ENCODE results near the gene ESR2. TPM values are rescaled to one million over a fixed set of nuclear protein-coding genes. Genes with fewer than 3 reads are reported as not detected.
"Not testable (repeated sequence)": the region's sequence is repeated elsewhere in the genome, so short reads cannot be mapped to it uniquely, and the experiment has no call there.

Gene ESR2
- total RNA-seq, 8 experiments from 2014 or later = 0.31 to 2.1 (median 1.3) TPM

GRCh38 chr14:64213853-64214570, 80.2 kb downstream of the ESR2 start:
- no peak overlapping the region for H3K27ac ChIP-seq
- no peak overlapping the region for H3K4me3 ChIP-seq
- 87 to 100% (median 99%) methylated on average over 1 to 9 of the region's 15 CpGs; no CpG with 5 or more reads in 2 of the 10 experiments for WGBS, 10 experiments
- no peak for ATAC-seq (replicated peaks in 6 of 8)
- in situ Hi-C loops (cut with MboI; ENCODE audit: low pct_unique_long_range_greater_than_20kb in 2 of 9, low sequenced_read_pairs in 9 of 9, unreplicated experiment in 9 of 9) = no loop called here
- H3K4me1 ChIP-seq (replicated peaks in 1 of 2) = no peaks in the 10 kb centered on the region

- H3K4me1 ChIP-seq (replicated peaks in 1 of 2) = no peaks in the 10 kb centered on the region
- H3K27ac ChIP-seq = no peak overlapping the region
- H3K4me3 ChIP-seq = no peak overlapping the region
- WGBS, 10 experiments = 88 to 100% (median 99%) methylated on average over 1 to 5 of the region's 5 CpGs; no CpG with 5 or more reads in 2 of the 10 experiments
- in situ Hi-C loops (cut with MboI; ENCODE audit: low pct_unique_long_range_greater_than_20kb in 2 of 9, low sequenced_read_pairs in 9 of 9, unreplicated experiment in 9 of 9) = no loop called here
- no peak for ATAC-seq (replicated peaks in 6 of 8)
Observed at GRCh38 chr14:64213086-64213485, 81.1 kb downstream of the ESR2 start.

- 93 to 100% (median 97%) methylated on average over 1 to 8 of the region's 8 CpGs; no CpG with 5 or more reads in 4 of the 10 experiments for WGBS, 10 experiments
- ATAC-seq (replicated peaks in 6 of 8) = no peak
- in situ Hi-C loops (cut with MboI; ENCODE audit: low pct_unique_long_range_greater_than_20kb in 2 of 9, low sequenced_read_pairs in 9 of 9, unreplicated experiment in 9 of 9) = no loop called here
- no peaks in the 10 kb centered on the region for H3K4me1 ChIP-seq (replicated peaks in 1 of 2)
- no peak overlapping the region for H3K27ac ChIP-seq
- H3K4me3 ChIP-seq = no peak overlapping the region
Observed at GRCh38 chr14:64212666-64213065, 81.5 kb downstream of the ESR2 start.

- not testable (repeated sequence) for H3K4me1 ChIP-seq (replicated peaks in 1 of 2)
Observed at GRCh38 chr14:64210912-64211311, 83.3 kb downstream of the ESR2 start.

GRCh38 chr14:64210216-64210615, 84.0 kb downstream of the ESR2 start:
- WGBS, 10 experiments = 80 to 100% (median 89%) methylated on average over 2 to 7 of the region's 12 CpGs; no CpG with 5 or more reads in 4 of the 10 experiments
- no peak overlapping the region for H3K27ac ChIP-seq
- H3K4me1 ChIP-seq (replicated peaks in 1 of 2) = peaks cover 0 to 5% of the 10 kb centered on the region in 2 donors
- no peak for ATAC-seq (replicated peaks in 6 of 8)
- in situ Hi-C loops (cut with MboI; ENCODE audit: low pct_unique_long_range_greater_than_20kb in 2 of 9, low sequenced_read_pairs in 9 of 9, unreplicated experiment in 9 of 9) = no loop called here
- no peak overlapping the region for H3K4me3 ChIP-seq

More at GRCh38 chr14:64210912-64211311, 83.3 kb downstream of the ESR2 start:
- H3K4me3 ChIP-seq; H3K27ac ChIP-seq; in situ Hi-C loops (cut with MboI; ENCODE audit: low pct_unique_long_range_greater_than_20kb in 2 of 9, low sequenced_read_pairs in 9 of 9, unreplicated experiment in 9 of 9); ATAC-seq (replicated peaks in 6 of 8): not testable (repeated sequence)
- 78 to 100% (median 86%) methylated on average over 1 to 6 of the region's 6 CpGs; no CpG with 5 or more reads in 2 of the 10 experiments for WGBS, 10 experiments

GRCh38 chr14:64209444-64210131, 84.6 kb downstream of the ESR2 start:
- Histone ChIP-seq H3K27ac (no peak overlapping the region), H3K4me1 (replicated peaks in 1 of 2) (peaks cover 0 to 5% of the 10 kb centered on the region in 2 donors), H3K4me3 (no peak overlapping the region)
- in situ Hi-C loops (cut with MboI; ENCODE audit: low pct_unique_long_range_greater_than_20kb in 2 of 9, low sequenced_read_pairs in 9 of 9, unreplicated experiment in 9 of 9) = no loop called here
- 17 to 90% (median 87%) methylated on average over 1 to 8 of the region's 21 CpGs; no CpG with 5 or more reads in 3 of the 10 experiments for WGBS, 10 experiments
- ATAC-seq (replicated peaks in 6 of 8) = no peak

GRCh38 chr14:64208981-64209380, 85.2 kb downstream of the ESR2 start:
- in situ Hi-C loops (cut with MboI; ENCODE audit: low pct_unique_long_range_greater_than_20kb in 2 of 9, low sequenced_read_pairs in 9 of 9, unreplicated experiment in 9 of 9) = no loop called here
- Histone ChIP-seq H3K27ac (no peak overlapping the region), H3K4me3 (no peak overlapping the region), H3K4me1 (replicated peaks in 1 of 2) (peaks cover 0 to 5% of the 10 kb centered on the region in 2 donors)
- no peak for ATAC-seq (replicated peaks in 6 of 8)
- WGBS, 10 experiments = 66 to 100% (median 88%) methylated on average over 3 to 6 of the region's 10 CpGs; no CpG with 5 or more reads in 2 of the 10 experiments

- no peak for ATAC-seq (replicated peaks in 6 of 8)
- in situ Hi-C loops (cut with MboI; ENCODE audit: low pct_unique_long_range_greater_than_20kb in 2 of 9, low sequenced_read_pairs in 9 of 9, unreplicated experiment in 9 of 9) = no loop called here
- Histone ChIP-seq H3K27ac (no peak overlapping the region), H3K4me3 (no peak overlapping the region), H3K4me1 (replicated peaks in 1 of 2) (peaks cover 0 to 5% of the 10 kb centered on the region in 2 donors)
- 80 to 100% (median 95%) methylated on average over 2 to 5 of the region's 7 CpGs; no CpG with 5 or more reads in 4 of the 10 experiments for WGBS, 10 experiments
Observed at GRCh38 chr14:64208261-64208660, 85.9 kb downstream of the ESR2 start.

- in situ Hi-C loops (cut with MboI; ENCODE audit: low pct_unique_long_range_greater_than_20kb in 2 of 9, low sequenced_read_pairs in 9 of 9, unreplicated experiment in 9 of 9) = no loop called here
- H3K4me3 ChIP-seq = no peak overlapping the region
- 28 to 100% (median 90%) methylated on average over 1 to 4 of the region's 4 CpGs; no CpG with 5 or more reads in 1 of the 10 experiments for WGBS, 10 experiments
- peaks cover 9 to 14% of the 10 kb centered on the region in 2 donors for H3K4me1 ChIP-seq (replicated peaks in 1 of 2)
- no peak overlapping the region for H3K27ac ChIP-seq
- ATAC-seq (replicated peaks in 6 of 8) = no peak
Observed at GRCh38 chr14:64203366-64204006, 90.7 kb downstream of the ESR2 start.

- Histone ChIP-seq H3K4me3 (no peak overlapping the region), H3K4me1 (replicated peaks in 1 of 2) (peaks cover 17 to 21% of the 10 kb centered on the region in 2 donors), H3K27ac (no peak overlapping the region)
- WGBS, 10 experiments = 61 to 93% (median 88%) methylated on average over 4 to 10 of the region's 10 CpGs; no CpG with 5 or more reads in 2 of the 10 experiments
- in situ Hi-C loops (cut with MboI; ENCODE audit: low pct_unique_long_range_greater_than_20kb in 2 of 9, low sequenced_read_pairs in 9 of 9, unreplicated experiment in 9 of 9) = no loop called here
- no peak for ATAC-seq (replicated peaks in 6 of 8)
Observed at GRCh38 chr14:64202716-64203115, 91.5 kb downstream of the ESR2 start.

GRCh38 chr14:64201921-64202545, 92.1 kb downstream of the ESR2 start:
- 90 to 100% (median 97%) methylated on average over 1 to 13 of the region's 18 CpGs; no CpG with 5 or more reads in 2 of the 10 experiments for WGBS, 10 experiments
- Histone ChIP-seq H3K27ac (no peak overlapping the region), H3K4me1 (replicated peaks in 1 of 2) (peaks cover 17 to 24% of the 10 kb centered on the region in 2 donors), H3K4me3 (no peak overlapping the region)
- in situ Hi-C loops (cut with MboI; ENCODE audit: low pct_unique_long_range_greater_than_20kb in 2 of 9, low sequenced_read_pairs in 9 of 9, unreplicated experiment in 9 of 9) = no loop called here
- ATAC-seq (replicated peaks in 6 of 8) = no peak

- Histone ChIP-seq H3K27ac (no peak overlapping the region), H3K4me3 (no peak overlapping the region), H3K4me1 (replicated peaks in 1 of 2) (peaks cover 21 to 28% of the 10 kb centered on the region in 2 donors)
- in situ Hi-C loops (cut with MboI; ENCODE audit: low pct_unique_long_range_greater_than_20kb in 2 of 9, low sequenced_read_pairs in 9 of 9, unreplicated experiment in 9 of 9) = no loop called here
- ATAC-seq (replicated peaks in 6 of 8) = no peak
- WGBS, 10 experiments = 40 to 100% (median 84%) methylated on average over 1 to 6 of the region's 7 CpGs; no CpG with 5 or more reads in 6 of the 10 experiments
Observed at GRCh38 chr14:64201296-64201695, 92.9 kb downstream of the ESR2 start.
